Type B pancreatic cell (in vitro differentiated cells): ENCODE data around the gene NEURL1B. TPM values are rescaled to one million over a fixed set of nuclear protein-coding genes. Genes with fewer than 3 reads are reported as not detected.

Experiments used
- DNase-seq: peaks from one replicate; pipeline ENCODE4 v3.0.0; 2021; ENCODE audit warnings: mixed read lengths; ENCODE audit not compliant: unreplicated experiment; ENCODE audit errors: extremely low spot score
- H3K27ac Mint-ChIP-seq: 2 replicates; pipeline ENCODE4 v1.8.0; 2021; ENCODE audit warnings: mild to moderate bottlenecking, mixed read lengths
- H3K27me3 Mint-ChIP-seq: 2 replicates; pipeline ENCODE4 v1.8.0; 2021; ENCODE audit warnings: mixed read lengths
- H3K36me3 Mint-ChIP-seq: 2 replicates; pipeline ENCODE4 v1.8.0; 2021; ENCODE audit warnings: mixed read lengths
- H3K4me1 Mint-ChIP-seq: one replicate; pipeline ENCODE4 v1.8.0; 2021; ENCODE audit warnings: mixed read lengths; ENCODE audit not compliant: unreplicated experiment
- H3K4me3 Mint-ChIP-seq: 2 replicates; pipeline ENCODE4 v1.8.0; 2021; ENCODE audit warnings: mild to moderate bottlenecking, mixed read lengths
- H3K9me3 Mint-ChIP-seq: 2 replicates; pipeline ENCODE4 v1.8.0; 2021; ENCODE audit warnings: mixed read lengths
- CTCF ChIP-seq: fragments of 200-600 bp; sonication (generic); conservative IDR thresholded peaks from 2 replicates; pipeline ENCODE4 v1.5.0; 2021; ENCODE audit warnings: antibody characterized with exemption, mild to moderate bottlenecking
- total RNA-seq: library from RNA; stranded (reverse); gene quantifications from 2 replicates; pipeline ENCODE4 v1.2.1, GENCODE V29; 2021; ENCODE audit warnings: low replicate concordance

NEURL1B gene
- total RNA-seq, 1 donor from 2014 or later: 7.6 TPM

DNA sequence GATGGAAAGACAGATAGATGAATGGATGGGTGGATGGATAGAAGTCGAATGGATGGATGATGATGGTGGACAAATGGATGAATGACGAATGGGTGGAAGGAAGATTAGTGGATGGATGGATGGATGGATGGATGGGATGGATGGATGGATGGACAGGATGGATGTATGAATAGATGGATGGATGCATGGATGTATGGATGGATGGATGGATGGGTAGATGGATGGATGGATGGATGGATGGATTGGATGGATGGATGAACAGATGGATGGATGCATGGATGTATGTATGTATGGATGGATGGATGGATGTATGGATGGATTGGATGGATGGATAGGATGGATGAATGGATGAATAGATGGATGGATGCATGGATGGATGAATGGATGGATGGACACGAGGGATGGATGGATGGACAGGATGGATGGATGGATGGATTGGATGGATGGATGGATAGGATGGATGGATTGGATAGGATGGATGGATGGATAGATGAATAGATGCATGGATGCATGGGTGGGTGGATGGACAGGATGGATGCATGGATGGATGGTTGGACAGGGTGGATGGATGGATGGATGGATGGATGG lies 77.6 kb downstream of the NEURL1B start:
- Mint-ChIP-seq H3K4me3 (no peak overlapping the region), H3K36me3 (no peaks in the 10 kb centered on the region), H3K4me1 (peaks cover 16% of the 10 kb centered on the region), H3K27ac (no peak overlapping the region), H3K9me3 (no peaks in the 10 kb centered on the region), H3K27me3 (peaks cover 6% of the 10 kb centered on the region)
- no peak for TF ChIP-seq CTCF
- no peak for DNase-seq

GRCh38 chr5:172719211-172719610 lies 78.1 kb downstream of the NEURL1B start:
- H3K4me1 Mint-ChIP-seq: peaks cover 15% of the 10 kb centered on the region
- no peak overlapping the region for H3K27ac Mint-ChIP-seq
- H3K9me3 Mint-ChIP-seq: no peaks in the 10 kb centered on the region
- no peaks in the 10 kb centered on the region for H3K36me3 Mint-ChIP-seq
- DNase-seq: no peak
- no peak overlapping the region for H3K4me3 Mint-ChIP-seq
- no peak for TF ChIP-seq CTCF
- peaks cover 6% of the 10 kb centered on the region for H3K27me3 Mint-ChIP-seq

DNA sequence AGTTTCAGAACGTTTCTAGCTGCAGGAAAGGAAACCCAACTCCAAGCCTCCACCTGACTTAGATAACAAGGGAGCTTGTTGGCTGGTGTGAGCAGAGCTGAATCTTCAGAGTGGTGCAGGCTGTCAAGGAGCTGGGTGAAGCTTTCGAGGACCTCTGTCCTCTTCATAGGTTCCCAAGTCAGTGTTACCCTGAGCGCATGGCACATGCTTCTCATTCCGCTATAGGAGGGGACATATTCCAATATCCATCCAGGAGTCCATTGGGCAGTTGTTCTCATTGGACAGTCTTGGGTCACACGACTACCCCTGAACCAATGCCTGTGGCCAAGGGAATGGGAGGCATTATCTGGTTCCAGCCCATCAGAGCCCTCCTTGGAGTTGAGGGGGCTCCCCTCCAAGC lies 79.6 kb downstream of the NEURL1B start:
- no peak overlapping the region for H3K27ac Mint-ChIP-seq
- no peak for TF ChIP-seq CTCF
- peaks cover 14% of the 10 kb centered on the region for H3K4me1 Mint-ChIP-seq

GRCh38 chr5:172721455-172722326 lies 80.6 kb downstream of the NEURL1B start:
- Mint-ChIP-seq H3K4me3 (no peak overlapping the region), H3K9me3 (no peaks in the 10 kb centered on the region), H3K4me1 (peaks cover 14% of the 10 kb centered on the region), H3K27ac (no peak overlapping the region), H3K27me3 (peaks cover 6% of the 10 kb centered on the region), H3K36me3 (no peaks in the 10 kb centered on the region)
- TF ChIP-seq CTCF: no peak
- DNase-seq: no peak

More for the DNA sequence above, 79.6 kb downstream of the NEURL1B start:
- H3K9me3 Mint-ChIP-seq: no peaks in the 10 kb centered on the region
- no peaks in the 10 kb centered on the region for H3K36me3 Mint-ChIP-seq
- H3K27me3 Mint-ChIP-seq: peaks cover 6% of the 10 kb centered on the region
- no peak overlapping the region for H3K4me3 Mint-ChIP-seq
- no peak for DNase-seq

- H3K4me3 Mint-ChIP-seq: no peak overlapping the region
These were observed 81.3 kb downstream of the NEURL1B start for GRCh38 chr5:172722327-172722815.

More at GRCh38 chr5:172722327-172722815, 81.3 kb downstream of the NEURL1B start:
- Mint-ChIP-seq H3K27me3 (no peaks in the 10 kb centered on the region), H3K9me3 (no peaks in the 10 kb centered on the region), H3K4me1 (peaks cover 14% of the 10 kb centered on the region), H3K27ac (no peak overlapping the region), H3K36me3 (no peaks in the 10 kb centered on the region)
- no peak for DNase-seq
- no peak for TF ChIP-seq CTCF
